ENCODE measurements around the gene FAF1.

FAF1 gene

DNA sequence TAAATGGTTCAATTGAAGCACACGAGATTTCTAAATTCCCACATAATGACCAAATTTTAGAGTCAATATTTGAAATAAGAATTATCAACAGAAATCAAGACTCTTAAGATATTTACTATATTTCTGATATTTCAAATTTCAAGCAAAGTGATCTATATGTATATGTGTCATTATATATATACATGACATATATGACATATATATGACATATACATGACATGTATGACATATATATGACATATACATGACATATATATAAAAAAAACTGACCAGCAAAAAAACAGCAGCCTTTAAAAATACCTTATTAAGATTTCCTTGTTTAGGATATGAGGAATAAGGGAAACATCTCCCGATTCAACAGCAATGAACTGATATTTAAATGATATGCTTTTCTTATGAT, 266.2 kb downstream of the FAF1 start:
- no peak for DNase-seq

DNA sequence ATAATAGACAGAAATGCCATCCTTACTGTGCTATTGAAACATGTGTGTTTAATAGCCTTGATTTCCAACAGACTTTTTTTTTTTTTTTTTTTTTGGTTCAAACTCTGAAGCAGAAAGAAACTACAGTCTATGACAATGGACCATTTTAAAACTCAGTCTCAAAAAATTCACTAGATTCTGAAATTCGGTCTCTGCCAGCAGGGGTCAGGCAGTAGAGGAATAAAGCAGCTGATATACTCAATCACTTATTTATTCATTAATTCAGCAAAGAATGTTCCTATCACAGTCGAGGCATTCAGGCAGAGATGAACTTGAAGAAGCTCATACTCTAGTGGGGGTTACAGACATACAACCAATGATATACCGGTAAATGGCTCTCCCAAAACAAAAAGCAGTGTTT, 275.9 kb downstream of the FAF1 start:
- no peak for DNase-seq

DNA sequence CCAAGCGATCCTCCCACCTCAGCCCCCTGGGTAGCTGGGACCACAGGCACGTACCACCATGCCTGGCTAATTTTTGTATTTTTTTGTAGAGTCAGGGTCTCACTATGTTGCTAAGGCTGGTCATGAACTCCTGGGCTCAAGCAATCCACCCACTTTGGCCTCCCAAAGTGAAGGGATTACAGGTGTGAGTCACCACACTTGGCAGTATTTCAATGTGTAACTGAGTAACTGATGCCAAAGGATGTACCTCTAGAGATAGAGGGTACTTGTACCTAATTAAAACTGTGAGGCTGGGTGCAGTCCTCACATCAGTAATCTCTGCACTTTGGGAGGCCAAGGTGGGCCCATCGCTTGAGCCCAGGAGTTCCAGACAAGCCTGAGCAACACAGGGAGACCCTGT, 278.1 kb downstream of the FAF1 start:
- no peak for DNase-seq

DNA sequence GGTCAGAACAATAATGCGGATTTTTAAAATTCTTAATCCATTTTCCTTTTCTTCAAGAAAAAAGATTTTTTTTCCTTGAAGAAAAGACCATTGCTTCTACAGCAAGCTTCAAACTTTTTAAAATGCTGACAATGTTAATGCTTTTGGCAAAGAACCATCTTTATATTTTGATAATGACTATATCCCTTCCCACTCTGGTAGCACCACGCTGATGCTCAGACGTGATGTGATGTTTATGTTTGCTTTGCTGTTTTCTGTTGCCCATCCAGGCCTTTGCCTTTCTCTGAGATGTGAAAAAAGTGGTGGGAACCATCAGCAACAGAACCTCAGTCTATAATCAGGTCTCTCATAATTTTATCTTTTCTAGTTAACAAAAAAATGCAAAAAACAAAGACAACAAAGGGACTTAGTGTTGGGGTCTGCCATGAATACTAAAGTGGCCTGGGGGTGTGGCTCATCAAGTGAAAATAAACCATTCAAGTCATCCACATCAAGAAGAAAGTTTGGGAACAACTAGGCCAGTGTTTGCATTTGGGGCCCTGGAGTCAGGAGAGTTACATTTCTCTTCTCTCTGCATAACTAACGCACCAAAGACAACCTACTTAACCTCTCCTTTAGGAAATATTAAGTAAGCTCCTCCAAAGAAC, 292.2 kb downstream of the FAF1 start:
- DNase-seq: no peak

DNA sequence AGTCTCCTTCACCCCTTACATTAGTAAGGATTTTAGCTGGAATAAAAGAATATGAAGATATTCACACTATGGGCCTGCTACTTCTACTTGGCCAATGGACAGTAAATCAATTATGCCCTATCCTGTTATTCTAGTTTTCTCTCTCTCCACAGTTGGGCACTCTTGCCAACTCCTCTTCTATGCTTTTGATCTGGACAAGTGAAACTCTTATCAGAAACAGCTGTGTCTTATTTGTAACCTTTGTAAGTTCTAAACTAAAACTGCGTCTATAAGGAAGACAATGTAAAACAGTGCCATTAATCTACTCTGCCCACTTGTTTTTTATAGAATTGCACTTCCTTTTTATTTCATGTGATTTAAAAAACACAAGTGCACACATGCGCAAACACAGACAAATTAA, 292.8 kb downstream of the FAF1 start:
- no peak for DNase-seq

DNA sequence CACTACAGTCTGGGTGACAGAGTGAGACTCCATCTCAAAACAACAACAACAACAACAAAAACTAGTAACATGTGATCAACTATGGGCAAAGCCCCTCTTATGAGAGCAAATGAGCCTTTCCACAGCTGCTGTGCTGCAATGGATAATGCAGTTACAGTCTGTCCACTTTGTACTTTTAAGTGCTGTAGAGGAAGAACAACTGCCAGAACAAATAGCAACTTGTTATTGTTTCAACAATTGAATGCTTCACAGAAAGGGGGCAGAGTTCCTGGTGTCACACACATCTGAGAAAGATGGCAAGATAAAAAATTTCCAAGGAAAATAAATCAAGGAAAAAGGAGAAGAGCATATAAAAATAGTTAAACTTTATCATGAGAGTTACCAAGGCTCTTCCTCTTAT, 293.2 kb downstream of the FAF1 start:
- DNase-seq: no peak

DNA sequence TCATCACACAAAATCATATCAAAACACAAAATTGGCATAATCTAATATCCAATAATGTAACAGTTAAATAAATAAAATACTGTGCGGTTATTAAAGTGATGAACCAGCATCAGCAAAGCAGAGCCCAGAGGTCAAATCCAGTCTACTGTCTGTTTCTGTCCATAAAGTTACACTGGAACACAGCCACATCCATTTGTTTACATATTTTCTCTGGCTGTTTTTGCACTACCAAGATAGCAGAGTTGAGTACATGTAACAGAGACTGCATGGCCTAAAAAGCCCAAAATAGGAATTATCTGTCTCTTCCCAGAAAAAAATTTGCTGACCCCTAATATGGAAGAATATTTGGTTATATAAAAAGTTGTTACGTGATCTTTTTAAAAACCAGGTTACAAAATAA, 294.7 kb downstream of the FAF1 start:
- DNase-seq: no peak

DNA sequence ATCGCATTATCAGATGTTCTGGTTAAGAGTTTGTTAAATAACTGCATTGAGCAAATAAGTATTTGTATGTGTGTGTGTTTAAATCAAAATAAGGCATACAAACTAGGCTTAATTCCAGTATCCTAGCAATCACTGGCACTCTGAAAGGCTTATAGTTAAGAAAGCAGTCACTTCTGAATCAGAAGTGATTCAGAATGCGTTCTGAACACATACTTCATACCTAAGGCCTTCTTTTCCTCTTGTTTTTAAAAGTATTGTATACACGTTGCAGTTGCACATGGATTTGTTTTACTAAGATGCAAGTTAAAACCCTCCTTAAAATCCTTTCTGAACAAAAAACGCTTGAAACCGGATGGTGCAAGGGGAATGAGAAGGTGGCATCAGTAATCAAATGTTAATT, 298.4 kb downstream of the FAF1 start:
- DNase-seq: no peak

DNA sequence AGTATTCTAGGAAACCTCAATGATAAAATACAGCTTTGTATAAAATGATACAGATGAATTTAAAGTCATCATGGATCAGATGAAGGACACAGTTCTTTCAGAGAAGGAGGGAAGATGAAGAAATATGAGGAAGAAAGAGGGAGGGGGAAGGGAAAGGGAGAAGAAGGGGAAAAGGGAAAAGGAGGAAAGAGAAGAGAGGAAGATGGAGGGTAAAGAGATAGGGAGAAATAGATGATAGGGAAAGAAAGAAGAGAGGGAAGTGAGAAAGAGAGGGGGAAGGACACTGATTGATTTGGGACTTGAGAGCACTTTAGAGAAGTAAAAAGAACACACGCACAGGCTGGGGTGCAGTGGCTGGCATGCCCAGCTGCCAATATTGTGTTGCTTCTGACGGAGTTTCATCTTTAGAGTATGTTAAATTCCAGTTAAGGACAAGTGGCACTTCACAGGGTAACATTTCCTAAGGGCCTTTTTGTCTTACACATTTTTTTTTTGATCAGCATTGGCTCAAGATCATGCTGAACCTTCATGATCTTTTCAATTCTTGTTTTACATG, 300.9 kb downstream of the FAF1 start:
- DNase-seq: no peak

DNA sequence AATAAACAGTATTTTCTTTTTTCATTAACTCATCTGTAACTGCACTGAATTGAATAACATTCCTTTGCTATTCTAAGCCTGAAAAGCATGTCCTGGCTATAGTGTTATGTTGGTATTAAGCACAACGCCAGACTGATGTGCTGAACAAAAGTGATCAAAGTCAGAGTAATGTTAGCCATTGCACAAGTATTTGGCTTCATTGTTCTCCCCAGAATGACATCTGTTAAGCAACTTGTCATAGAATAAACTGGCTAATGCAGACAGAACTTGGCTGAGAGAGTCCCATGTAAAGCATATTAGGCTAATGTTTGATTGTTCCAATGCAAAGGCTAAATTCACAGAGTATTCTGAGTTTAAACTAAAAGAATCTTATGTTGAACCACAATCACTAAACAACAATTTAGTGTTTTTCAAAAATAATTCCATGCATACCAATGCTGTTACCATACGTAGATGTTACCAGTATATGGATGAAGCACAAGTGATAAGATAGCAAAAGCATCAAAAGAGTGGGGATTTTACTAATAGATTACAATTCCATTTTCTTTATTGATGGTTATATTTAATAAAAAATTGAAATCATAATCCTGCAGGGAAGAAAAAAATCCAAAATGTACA, 301.5 kb downstream of the FAF1 start:
- no peak for DNase-seq

DNA sequence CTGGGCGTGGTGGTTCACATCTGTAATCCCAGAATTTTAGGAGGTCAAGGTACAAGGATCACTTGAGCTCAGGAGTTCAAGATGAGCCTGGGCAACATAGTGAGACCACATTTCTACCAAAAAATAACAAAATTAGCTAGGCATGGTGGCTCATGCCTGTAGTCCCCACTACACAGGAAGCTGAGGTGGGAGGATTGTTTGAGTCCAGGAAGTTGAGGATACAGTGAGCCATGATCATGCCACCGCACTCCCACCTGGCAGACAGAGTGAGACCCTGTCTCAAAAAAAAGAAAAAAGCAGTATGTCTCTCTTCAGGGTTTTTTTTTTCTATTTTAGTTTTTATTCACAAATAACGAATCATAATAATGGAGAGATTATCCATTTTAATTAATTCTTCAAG, 303.1 kb downstream of the FAF1 start:
- DNase-seq: no peak

DNA sequence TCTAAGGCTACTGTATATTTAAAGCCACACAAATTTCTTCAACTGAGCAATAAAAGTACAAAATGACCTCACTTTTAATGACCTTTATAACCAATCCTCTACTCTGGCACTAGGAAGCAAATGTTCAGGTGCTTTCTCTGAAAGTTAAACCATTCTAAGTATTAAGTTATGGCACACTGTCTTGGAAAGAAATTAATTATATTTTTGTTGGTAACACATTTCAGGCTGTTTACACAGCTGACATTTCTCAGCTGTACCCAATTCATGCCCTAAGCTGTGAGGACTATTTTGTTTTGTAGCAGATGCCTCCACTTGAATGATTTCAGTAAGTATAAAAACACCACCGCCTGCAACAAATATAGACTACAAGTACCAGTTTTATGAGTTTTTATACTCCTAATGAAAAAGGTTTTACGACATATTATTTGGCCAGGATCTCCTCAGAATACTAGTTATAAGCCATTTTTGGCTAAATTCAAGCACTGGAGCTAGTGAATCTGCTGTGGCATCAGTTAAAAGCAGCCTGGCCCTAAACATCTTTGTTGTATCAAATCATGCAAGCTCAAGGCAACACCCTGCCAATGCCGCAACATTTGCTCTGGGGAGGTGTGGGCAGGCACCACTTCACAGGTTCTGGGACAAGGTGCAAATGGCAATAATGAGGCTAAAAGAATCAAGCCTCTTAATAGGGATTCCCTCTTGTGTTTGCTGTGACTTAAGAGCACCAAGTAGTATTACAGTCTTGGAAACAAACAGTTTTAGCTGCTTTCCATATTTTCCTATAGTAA, 308.4 kb downstream of the FAF1 start:
- DNase-seq: no peak

DNA sequence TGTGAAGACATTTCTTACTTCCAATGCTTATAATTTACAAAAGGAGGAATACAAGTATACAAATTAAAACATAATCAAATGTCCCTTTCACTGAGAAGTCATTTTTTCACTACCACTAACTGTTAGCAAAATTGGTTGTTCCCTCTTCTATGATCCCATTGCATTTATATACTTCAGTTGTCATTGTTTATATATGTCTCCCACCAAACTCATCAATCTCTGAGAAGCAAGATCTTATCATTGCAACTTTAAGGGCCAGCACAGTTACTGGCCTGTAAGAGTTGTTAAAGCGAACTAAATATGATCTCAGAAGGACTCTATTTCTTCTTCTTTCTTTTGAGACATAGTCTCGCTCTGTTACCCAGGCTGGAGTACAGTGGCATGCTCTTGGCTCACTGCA, 313.5 kb downstream of the FAF1 start:
- no peak for DNase-seq

DNA sequence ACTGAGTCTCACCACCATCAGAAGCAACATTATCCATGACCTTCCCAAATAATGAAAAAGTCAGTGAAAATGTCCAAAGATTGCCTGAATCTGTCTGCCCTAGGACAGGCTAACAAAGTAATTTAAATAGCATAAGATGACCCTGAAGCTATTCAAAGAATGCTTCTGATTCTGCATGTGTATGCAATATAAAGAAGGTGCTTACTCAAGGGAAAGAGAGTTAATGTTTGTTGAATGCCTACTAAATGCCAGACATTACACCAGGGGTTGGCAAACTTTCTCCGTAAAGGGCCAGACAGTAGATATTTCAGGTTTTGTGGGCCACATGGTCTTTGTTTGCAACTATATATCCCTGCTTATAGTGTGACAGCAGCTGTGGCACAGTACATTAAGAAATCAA, 314.9 kb downstream of the FAF1 start:
- no peak for DNase-seq

DNA sequence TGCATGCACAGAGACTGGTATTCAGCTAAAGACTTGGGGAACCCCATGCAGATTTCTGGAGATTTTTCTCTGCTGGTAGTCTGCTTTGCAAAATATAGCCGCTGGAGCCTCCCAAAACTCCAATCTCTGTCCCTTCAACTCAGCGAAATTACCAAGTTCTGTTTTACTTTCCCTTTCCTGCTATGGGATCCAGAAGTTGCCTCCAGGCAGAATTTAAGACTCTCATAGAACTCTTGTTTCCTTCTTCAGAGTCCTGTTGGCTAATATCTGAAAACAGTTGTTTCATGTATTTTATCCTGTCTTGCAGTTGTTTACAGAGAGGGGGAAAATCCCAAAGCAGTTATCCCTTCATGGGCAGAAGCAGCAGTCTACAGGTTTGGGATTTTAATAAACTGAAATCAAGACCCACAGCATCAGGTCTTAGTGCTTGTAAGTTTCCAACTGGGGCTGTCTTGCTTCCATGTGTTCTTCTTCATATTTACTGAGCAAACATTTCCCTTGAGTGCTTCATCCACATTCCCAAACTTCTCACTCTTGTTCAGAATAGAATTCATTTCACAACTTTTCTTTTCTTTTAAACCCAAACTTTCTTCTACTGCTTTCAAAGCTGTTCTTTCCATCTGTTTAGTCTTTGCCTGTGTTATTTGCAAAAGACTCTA, 315.5 kb downstream of the FAF1 start:
- DNase-seq: no peak

DNA sequence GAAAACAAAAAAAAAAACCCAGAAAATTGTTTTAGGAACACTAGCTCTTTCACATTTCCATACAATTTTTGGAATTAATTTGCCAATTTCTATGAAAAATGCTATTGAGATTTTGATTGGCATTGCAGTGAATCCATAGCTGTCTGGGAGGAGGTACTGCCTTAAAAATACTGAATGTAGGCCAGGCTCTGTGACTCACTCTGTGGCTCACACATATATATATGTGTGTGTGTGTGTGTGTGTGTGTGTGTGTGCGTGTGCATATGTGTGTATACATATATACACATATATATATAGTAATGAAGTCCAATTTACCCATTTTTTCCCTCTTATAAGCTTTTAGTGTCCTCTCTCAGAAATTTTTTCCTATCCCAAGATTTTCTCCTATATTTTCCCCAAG, 322.6 kb downstream of the FAF1 start:
- no peak for DNase-seq

DNA sequence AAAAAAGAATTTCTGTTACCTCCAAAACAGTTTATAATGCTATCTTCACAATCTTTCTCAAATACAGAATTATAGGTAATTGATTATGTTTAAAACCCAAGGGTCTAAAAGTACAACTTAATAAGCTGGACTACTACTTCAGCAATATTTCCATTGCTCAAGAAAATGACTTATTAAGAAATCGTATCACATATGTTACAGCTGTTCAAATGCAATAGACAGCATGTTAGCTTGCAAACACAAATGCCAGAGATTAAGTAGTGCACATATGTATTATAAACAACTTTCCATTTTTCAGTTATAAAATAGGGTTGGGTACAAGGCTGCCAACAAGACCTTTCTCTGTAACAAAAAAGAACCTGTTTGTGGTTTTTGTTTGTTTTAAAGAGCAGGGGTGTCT, 325.8 kb downstream of the FAF1 start:
- DNase-seq: no peak

DNA sequence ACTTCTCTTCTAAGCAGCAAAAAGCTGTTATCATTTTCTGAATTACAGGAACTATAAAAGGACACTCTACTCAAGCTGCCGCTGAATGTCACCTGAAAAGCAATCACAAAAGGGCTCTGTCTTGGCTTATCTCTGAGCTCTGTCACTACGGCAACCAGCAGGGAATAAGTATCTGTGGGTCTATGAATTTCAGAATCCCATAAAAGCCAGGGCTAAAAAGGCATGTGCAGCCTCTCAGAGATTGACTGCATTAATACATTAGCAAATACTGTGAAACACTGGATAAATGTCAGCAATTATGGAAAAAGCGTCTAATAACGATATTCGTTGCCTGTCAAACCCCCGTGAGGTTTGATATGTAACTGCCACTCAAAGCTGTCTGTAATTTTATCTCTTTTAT, 326.6 kb downstream of the FAF1 start:
- no peak for DNase-seq

DNA sequence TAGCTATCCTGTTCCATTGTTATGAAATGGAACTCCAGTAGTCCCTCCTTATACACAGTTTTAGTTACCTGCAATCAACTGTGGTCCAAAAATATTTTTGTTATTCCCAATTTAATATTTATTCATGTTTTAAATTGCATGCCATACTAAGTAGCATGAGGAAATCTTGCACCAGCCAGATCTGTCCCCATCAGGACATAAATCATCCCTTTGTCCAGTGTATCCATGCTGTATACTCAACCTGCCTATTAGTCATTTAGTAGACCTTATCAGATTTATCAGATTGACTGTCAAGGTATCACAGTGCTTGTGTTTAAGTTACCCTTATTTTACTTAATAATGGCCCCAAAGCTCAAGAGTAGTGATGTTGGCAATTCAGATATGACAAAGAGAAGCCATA, 328.9 kb downstream of the FAF1 start:
- peak; percentile 27 for DNase-seq

DNA sequence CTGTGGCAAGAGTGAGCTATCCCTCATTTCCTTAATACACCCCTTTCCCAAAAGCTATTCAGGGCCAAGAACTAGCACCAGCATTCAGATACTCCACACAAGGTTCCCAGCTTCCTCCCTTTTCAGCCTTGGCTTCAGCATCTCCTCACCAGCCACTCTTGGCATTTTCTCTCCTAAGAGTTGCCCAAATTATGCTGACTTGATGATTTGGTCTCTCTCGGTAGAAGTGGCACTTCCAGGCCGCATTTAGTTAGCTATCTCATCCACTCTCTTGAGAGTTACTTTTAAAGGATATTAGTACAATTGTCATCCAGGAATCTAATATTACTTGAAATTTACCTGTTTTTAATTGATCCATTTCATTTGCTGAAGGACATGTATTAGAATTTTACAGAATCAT, 337.8 kb downstream of the FAF1 start:
- no peak for DNase-seq

DNA sequence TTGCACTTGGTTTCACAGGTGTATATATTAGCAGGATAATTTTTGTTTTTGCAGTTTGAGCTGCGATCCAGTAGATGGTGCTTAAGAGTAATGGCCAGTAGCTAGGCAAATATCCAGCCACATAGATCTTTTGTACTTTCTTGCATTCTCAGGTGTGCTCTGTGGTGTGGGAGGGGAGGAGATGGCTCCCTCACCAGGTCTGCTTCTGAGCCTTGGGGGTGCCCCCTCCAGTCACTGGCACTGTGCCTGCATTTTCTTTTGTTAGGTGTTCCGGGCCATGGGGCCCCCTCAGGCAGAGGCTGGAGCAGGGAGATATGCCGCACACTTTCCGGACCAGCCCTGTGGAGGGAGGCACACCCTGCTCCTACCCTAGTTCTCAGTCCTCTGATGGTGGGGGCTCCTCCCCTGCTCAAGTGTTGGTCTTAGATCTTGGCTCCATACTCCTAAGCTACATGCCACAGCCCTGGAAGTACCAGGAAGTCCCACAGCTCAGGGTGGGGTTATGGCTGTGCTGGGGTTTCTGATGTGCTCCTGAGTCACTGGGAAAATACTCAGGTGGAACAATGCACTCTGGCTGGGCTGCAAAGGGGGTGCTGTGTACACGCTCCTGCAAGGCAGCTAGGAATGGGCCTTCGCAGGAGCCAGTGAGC, 339.3 kb downstream of the FAF1 start:
- DNase-seq: no peak

DNA sequence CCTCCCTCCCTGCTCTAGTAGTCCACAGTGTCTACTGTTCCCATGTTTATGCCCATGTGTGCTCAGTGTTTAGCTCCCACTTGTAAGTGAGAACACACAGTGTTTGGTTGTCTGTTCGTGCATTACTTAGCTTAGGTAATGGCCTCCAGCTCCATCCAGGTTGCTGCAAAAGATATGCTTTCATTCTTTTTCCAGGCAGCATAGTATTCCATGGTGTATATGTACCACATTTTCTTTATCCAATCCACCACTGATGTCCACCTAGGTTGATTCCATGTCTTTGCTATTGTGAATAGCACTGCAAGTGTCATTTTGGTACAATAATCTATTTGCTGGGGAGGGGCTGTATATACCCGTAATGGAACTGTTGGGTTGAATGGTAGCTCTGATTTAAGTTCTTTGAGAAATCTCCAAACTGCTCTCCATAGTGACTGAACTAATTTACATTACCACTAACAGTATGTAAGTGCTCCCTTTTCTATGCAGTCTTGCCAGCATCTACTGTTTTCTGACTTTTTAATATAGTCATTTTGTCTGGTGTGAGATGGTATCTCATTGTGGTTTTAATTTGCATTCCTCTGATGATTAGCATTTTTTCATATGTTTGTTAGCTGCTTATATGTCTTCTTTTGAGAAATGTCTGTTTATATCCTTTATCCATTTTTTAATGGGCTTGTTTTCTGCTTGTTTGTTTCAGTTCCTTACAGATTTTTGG, 344.9 kb downstream of the FAF1 start:
- DNase-seq: no peak

Data from activated CD4-positive, alpha-beta T cell treated with anti-CD3 and anti-CD28 coated beads, Interleukin-2, Interleukin-6, amounts not matched to agents 100 ng/mL and 50 ng/mL, durations not matched to agents 16 hours and 8 hours (primary cell).